Right lobe of liver (tissue), 4 donors: ENCODE data around the gene CPXM2.

Experiments
- POLR2A ChIP-seq: fragments of 450-650 bp; IDR thresholded peaks from one replicate; pipeline ENCODE4 v1.6.1; 2017; ENCODE audit warnings: antibody characterized with exemption, mild to moderate bottlenecking
- TF ChIP-seq, protein P1 (sequence below), 4 donors: fragments of 200-600 bp in 3 of 4; fragments of 450-650 bp in 1 of 4; IDR thresholded peaks; one replicate each; pipeline versions ENCODE4 v1.5.1 to v1.8.0; 2016 to 2022; ENCODE audit warnings: antibody characterized with exemption in 4 of 4, mild to moderate bottlenecking in 2 of 4
- donor health status: DM: no; HTN: no; CAD: no.
- donor health status: DM: no; HTN: no; CAD: no.
- donor health status: DM: no; HTN: yes; CAD: no.

DNA sequence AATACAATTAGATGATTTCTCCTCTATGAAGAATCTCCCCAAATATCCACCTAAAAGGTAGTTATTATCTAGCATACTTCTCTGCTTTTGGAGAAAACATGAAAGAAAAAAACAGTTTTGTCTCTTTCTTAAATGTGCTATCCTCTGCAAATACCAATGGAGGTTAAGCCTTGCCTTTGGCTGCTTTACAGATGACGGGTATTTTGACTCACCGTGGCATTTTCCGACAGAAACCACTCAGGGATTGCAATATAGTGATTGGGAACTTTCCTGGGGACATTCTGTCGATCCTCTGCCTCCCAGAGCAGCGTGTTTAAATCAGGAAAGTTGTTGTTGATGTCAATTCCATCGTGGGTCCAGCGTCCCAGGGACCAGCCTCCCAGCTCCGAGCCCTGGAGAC, 124.8 kb downstream of the CPXM2 start:
- TF ChIP-seq, protein P1, sequence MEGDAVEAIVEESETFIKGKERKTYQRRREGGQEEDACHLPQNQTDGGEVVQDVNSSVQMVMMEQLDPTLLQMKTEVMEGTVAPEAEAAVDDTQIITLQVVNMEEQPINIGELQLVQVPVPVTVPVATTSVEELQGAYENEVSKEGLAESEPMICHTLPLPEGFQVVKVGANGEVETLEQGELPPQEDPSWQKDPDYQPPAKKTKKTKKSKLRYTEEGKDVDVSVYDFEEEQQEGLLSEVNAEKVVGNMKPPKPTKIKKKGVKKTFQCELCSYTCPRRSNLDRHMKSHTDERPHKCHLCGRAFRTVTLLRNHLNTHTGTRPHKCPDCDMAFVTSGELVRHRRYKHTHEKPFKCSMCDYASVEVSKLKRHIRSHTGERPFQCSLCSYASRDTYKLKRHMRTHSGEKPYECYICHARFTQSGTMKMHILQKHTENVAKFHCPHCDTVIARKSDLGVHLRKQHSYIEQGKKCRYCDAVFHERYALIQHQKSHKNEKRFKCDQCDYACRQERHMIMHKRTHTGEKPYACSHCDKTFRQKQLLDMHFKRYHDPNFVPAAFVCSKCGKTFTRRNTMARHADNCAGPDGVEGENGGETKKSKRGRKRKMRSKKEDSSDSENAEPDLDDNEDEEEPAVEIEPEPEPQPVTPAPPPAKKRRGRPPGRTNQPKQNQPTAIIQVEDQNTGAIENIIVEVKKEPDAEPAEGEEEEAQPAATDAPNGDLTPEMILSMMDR (IDR thresholded peaks at IDR 0.05): no peak
- TF ChIP-seq POLR2A: no peak
